ENCODE results near the gene ZFHX3. TPM values are rescaled to one million over a fixed set of nuclear protein-coding genes. Genes with fewer than 3 reads are reported as not detected.

The ZFHX3 gene
- total RNA-seq, 1 experiment from 2014 or later: 13.6 TPM

DNA sequence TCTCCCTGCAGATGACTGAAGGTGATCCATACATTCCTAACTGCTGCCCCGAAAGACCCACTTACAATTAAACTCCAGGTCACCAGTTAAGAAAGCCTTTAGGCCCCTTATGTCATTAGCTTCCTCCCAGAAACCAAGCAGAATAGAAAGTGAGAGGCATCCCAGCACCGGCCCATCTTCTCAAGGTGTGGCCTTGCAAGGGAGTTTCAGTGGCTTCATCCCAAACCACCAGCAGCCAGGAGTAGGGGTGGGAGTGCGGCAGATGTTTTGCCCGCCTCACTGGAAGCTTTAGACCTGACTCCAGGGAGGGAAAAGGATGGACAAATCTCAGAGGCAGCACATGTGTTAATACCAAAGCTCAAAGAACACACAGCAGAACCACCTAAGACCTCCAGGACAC lies 5.1 kb downstream of the ZFHX3 start:
- H3K27ac Mint-ChIP-seq (ENCODE audit: unreplicated experiment): no peak overlapping the region
- no peak for DNase-seq
- peaks cover 42% of the 10 kb centered on the region for H3K4me1 Mint-ChIP-seq (ENCODE audit: low read depth, unreplicated experiment)
- no peaks in the 10 kb centered on the region for H3K27me3 Mint-ChIP-seq (ENCODE audit: unreplicated experiment)
- no peak overlapping the region for H3K4me3 Mint-ChIP-seq (ENCODE audit: low read depth, unreplicated experiment)
- intact Hi-C loops (cut with micrococcal nuclease; ENCODE audit: unreplicated experiment): no loop called here
- no peak for TF ChIP-seq CTCF (IDR thresholded peaks at IDR 0.05; ENCODE audit: unreplicated experiment)
- no peaks in the 10 kb centered on the region for H3K9me3 Mint-ChIP-seq (ENCODE audit: low read depth, unreplicated experiment)
- no TSS peak for BruUV-seq (replicated peaks)
- peaks cover 12% of the 10 kb centered on the region for H3K36me3 Mint-ChIP-seq (ENCODE audit: insufficient read depth, unreplicated experiment)
- CTCF ChIA-PET: no interaction called here

GRCh38 chr16:73041676-73042075 lies 6.3 kb downstream of the ZFHX3 start:
- H3K36me3 Mint-ChIP-seq (ENCODE audit: insufficient read depth, unreplicated experiment): peaks cover under 1% of the 10 kb centered on the region
- DNase-seq: no peak
- H3K9me3 Mint-ChIP-seq (ENCODE audit: low read depth, unreplicated experiment): no peaks in the 10 kb centered on the region
- H3K27me3 Mint-ChIP-seq (ENCODE audit: unreplicated experiment): no peaks in the 10 kb centered on the region
- intact Hi-C loops (cut with micrococcal nuclease; ENCODE audit: unreplicated experiment): no loop called here
- no peak for TF ChIP-seq CTCF (IDR thresholded peaks at IDR 0.05; ENCODE audit: unreplicated experiment)
- peaks cover 44% of the 10 kb centered on the region for H3K4me1 Mint-ChIP-seq (ENCODE audit: low read depth, unreplicated experiment)
- no peak overlapping the region for H3K27ac Mint-ChIP-seq (ENCODE audit: unreplicated experiment)
- no TSS peak for BruUV-seq (replicated peaks)
- no peak overlapping the region for H3K4me3 Mint-ChIP-seq (ENCODE audit: low read depth, unreplicated experiment)
- CTCF ChIA-PET: interaction anchor here (0.5 kb wide), 1 partner anchor 106 kb away, joined by 7 read pairs; no protein-coding TSS in a partner anchor

DNA sequence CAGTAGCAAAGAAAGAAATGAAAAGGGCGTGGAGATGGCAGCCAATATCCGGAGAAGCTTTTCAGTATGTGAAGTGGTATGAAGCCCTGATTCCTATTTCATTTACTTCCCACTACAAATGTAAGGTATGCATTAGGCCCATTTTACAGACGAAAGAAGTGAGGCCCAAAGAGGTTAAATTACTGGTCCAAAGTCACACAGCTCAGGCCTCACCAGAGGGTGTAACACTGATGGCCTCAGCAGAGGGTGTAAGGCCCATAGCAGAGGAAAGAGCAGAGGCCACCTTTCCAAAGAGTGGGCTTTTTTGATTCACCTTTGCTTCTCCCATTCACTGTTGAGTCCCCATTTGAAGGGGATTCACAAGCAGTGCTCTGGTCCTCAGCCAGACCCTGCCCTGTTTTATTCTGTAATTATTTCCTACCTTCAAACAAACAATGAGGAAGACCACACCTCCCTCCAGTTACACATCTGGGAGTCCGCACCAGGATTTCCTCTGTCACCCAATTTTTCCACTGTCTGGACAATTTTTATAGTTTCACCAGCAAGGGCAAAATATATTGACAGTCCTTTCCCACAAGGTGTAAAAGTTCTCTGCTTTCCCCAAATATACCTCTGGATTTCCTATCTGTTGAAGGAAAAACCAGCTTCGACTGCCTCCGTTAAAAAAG lies 7.1 kb downstream of the ZFHX3 start:
- intact Hi-C loops (cut with micrococcal nuclease; ENCODE audit: unreplicated experiment): no loop called here

GRCh38 chr16:73040136-73040535 lies 7.8 kb downstream of the ZFHX3 start:
- intact Hi-C loops (cut with micrococcal nuclease; ENCODE audit: unreplicated experiment): no loop called here
- BruUV-seq (replicated peaks): no TSS peak
- Mint-ChIP-seq H3K36me3 (ENCODE audit: insufficient read depth, unreplicated experiment) (peaks cover 5% of the 10 kb centered on the region), H3K9me3 (ENCODE audit: low read depth, unreplicated experiment) (no peaks in the 10 kb centered on the region), H3K4me1 (ENCODE audit: low read depth, unreplicated experiment) (peaks cover 46% of the 10 kb centered on the region), H3K27me3 (ENCODE audit: unreplicated experiment) (no peaks in the 10 kb centered on the region), H3K27ac (ENCODE audit: unreplicated experiment) (no peak overlapping the region), H3K4me3 (ENCODE audit: low read depth, unreplicated experiment) (no peak overlapping the region)
- CTCF ChIA-PET: no interaction called here
- no peak for DNase-seq
- TF ChIP-seq CTCF (IDR thresholded peaks at IDR 0.05; ENCODE audit: unreplicated experiment): no peak

More for the DNA sequence above, 7.1 kb downstream of the ZFHX3 start:
- H3K27ac Mint-ChIP-seq (ENCODE audit: unreplicated experiment): no peak overlapping the region
- TF ChIP-seq CTCF (IDR thresholded peaks at IDR 0.05; ENCODE audit: unreplicated experiment): no peak
- H3K36me3 Mint-ChIP-seq (ENCODE audit: insufficient read depth, unreplicated experiment): peaks cover 4% of the 10 kb centered on the region
- H3K4me1 Mint-ChIP-seq (ENCODE audit: low read depth, unreplicated experiment): peaks cover 44% of the 10 kb centered on the region
- CTCF ChIA-PET: no interaction called here
- H3K27me3 Mint-ChIP-seq (ENCODE audit: unreplicated experiment): no peaks in the 10 kb centered on the region
- BruUV-seq (replicated peaks): no TSS peak
- no peak overlapping the region for H3K4me3 Mint-ChIP-seq (ENCODE audit: low read depth, unreplicated experiment)
- H3K9me3 Mint-ChIP-seq (ENCODE audit: low read depth, unreplicated experiment): no peaks in the 10 kb centered on the region
- no peak for DNase-seq
